ENCODE data around the gene PITRM1.
A peak's percentile ranks its signal among the peaks of the same experiment; 100 is the strongest.

The PITRM1 gene

DNA sequence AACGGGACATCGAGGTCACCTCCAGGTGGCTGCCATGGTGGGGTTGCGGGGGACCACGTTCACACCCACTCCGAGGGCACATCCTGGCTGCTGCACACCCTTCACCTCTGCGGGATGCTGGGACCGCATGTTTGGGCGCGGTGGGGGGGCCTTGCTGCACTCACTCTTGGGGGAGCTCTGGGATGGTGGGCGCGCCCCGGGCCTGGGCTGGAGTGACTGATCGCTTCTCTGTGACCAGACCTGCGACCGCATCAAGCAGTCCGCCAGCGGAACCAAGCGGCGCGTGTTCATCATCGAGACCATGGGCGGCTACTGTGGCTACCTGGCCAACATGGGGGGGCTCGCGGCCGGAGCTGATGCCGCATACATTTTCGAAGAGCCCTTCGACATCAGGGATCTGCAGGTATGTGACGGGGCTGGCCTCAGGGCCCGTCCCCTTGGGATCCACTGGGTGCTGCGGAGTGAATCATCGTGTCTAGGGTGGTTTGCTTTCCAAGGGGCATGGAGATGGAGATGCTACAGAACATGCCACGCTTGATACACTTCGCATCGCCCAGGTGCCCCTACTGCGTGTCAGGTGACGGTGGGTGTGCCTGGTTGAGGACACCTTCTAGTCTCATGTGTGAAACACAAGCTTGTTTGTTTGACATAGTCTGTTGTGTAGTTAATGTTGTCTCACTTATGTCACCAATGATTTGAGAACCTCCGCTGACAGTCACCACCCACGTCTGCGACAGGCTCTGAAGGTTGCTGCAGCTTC, 42.8 kb downstream of the PITRM1 start:
- DNase-seq = no peak
- H3K36me3 ChIP-seq = peaks cover 44 to 70% (median 59%) of the 10 kb centered on the region in 3 donors
- no peaks in the 10 kb centered on the region for H3K27me3 ChIP-seq
- no peaks in the 10 kb centered on the region for H3K9me3 ChIP-seq
- H3K27ac ChIP-seq = no peak overlapping the region
- no peak overlapping the region for H3K4me3 ChIP-seq
- H3K4me1 ChIP-seq = peaks cover 0 to 18% (median 4%) of the 10 kb centered on the region in 4 donors
- TF ChIP-seq, protein P1, sequence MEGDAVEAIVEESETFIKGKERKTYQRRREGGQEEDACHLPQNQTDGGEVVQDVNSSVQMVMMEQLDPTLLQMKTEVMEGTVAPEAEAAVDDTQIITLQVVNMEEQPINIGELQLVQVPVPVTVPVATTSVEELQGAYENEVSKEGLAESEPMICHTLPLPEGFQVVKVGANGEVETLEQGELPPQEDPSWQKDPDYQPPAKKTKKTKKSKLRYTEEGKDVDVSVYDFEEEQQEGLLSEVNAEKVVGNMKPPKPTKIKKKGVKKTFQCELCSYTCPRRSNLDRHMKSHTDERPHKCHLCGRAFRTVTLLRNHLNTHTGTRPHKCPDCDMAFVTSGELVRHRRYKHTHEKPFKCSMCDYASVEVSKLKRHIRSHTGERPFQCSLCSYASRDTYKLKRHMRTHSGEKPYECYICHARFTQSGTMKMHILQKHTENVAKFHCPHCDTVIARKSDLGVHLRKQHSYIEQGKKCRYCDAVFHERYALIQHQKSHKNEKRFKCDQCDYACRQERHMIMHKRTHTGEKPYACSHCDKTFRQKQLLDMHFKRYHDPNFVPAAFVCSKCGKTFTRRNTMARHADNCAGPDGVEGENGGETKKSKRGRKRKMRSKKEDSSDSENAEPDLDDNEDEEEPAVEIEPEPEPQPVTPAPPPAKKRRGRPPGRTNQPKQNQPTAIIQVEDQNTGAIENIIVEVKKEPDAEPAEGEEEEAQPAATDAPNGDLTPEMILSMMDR (IDR thresholded peaks at IDR 0.05) = no peak
- intact Hi-C loops (cut with DNase I; ENCODE audit: low total_unique reads) = no loop called here

GRCh38 chr10:3128379-3129130, 44.0 kb downstream of the PITRM1 start:
- H3K9me3 ChIP-seq = no peaks in the 10 kb centered on the region
- no peaks in the 10 kb centered on the region for H3K27me3 ChIP-seq
- TF ChIP-seq, protein P1 (IDR thresholded peaks at IDR 0.05) = no peak
- H3K27ac ChIP-seq = no peak overlapping the region
- H3K4me3 ChIP-seq = no peak overlapping the region
- intact Hi-C loops (cut with DNase I; ENCODE audit: low total_unique reads) = no loop called here
- H3K36me3 ChIP-seq = peaks cover 42 to 70% (median 59%) of the 10 kb centered on the region in 3 donors
- no peak for DNase-seq
- H3K4me1 ChIP-seq = peaks cover 0 to 18% (median 4%) of the 10 kb centered on the region in 4 donors

GRCh38 chr10:3127921-3128320, 44.7 kb downstream of the PITRM1 start:
- DNase-seq = no peak
- intact Hi-C loops (cut with DNase I; ENCODE audit: low total_unique reads) = no loop called here
- H3K4me3 ChIP-seq = no peak overlapping the region
- no peak overlapping the region for H3K27ac ChIP-seq
- TF ChIP-seq, protein P1 (IDR thresholded peaks at IDR 0.05) = no peak
- H3K4me1 ChIP-seq = peaks cover 0 to 18% (median 4%) of the 10 kb centered on the region in 4 donors
- no peaks in the 10 kb centered on the region for H3K27me3 ChIP-seq
- peaks cover 42 to 70% (median 61%) of the 10 kb centered on the region in 3 donors for H3K36me3 ChIP-seq
- no peaks in the 10 kb centered on the region for H3K9me3 ChIP-seq

GRCh38 chr10:3126741-3127346, 45.7 kb downstream of the PITRM1 start:
- Histone ChIP-seq H3K36me3 (peaks cover 37 to 70% (median 60%) of the 10 kb centered on the region in 3 donors), H3K9me3 (no peaks in the 10 kb centered on the region), H3K4me1 (peaks cover 0 to 18% (median 4%) of the 10 kb centered on the region in 4 donors), H3K27me3 (no peaks in the 10 kb centered on the region), H3K27ac (no peak overlapping the region), H3K4me3 (no peak overlapping the region)
- TF ChIP-seq, protein P1 (IDR thresholded peaks at IDR 0.05) = no peak
- DNase-seq = no peak
- intact Hi-C loops (cut with DNase I; ENCODE audit: low total_unique reads) = no loop called here

- intact Hi-C loops (cut with DNase I; ENCODE audit: low total_unique reads) = no loop called here
- H3K4me3 ChIP-seq = no peak overlapping the region
- H3K36me3 ChIP-seq = peaks cover 34 to 66% (median 57%) of the 10 kb centered on the region in 3 donors
- DNase-seq = no peak
- TF ChIP-seq, protein P1 (IDR thresholded peaks at IDR 0.05) = no peak
- no peaks in the 10 kb centered on the region for H3K27me3 ChIP-seq
- no peaks in the 10 kb centered on the region for H3K9me3 ChIP-seq
- H3K4me1 ChIP-seq = peaks cover 0 to 18% (median 4%) of the 10 kb centered on the region in 4 donors
- H3K27ac ChIP-seq = peak overlapping the region in 1 of 2 donors; percentile 27
Observed at GRCh38 chr10:3126249-3126648, 46.3 kb downstream of the PITRM1 start.
